ENCODE measurements around the gene LRP2.

LRP2 gene

GRCh38 chr2:169300636-169301530 is 61.5 kb downstream of the LRP2 start:
- Histone ChIP-seq H3K9ac (ENCODE audit: insufficient read length) (no peak overlapping the region), H3K4me3 (no peak overlapping the region), H3K27ac (no peak overlapping the region), H3K36me3 (ENCODE audit: insufficient read depth, low read length) (no peaks in the 10 kb centered on the region), H3K9me3 (ENCODE audit: low read depth, low read length) (no peaks in the 10 kb centered on the region)
- DNase-seq (ENCODE audit: low read depth, low spot score), result no peak
- no peak for TF ChIP-seq FOXP2 (optimal IDR thresholded peaks at IDR 0.05; ENCODE audit: control extremely low read depth, extremely low read length, insufficient read depth)
- no peak for TF ChIP-seq EZH2 (IDR thresholded peaks at IDR 0.05)
- no peak for TF ChIP-seq POLR2AphosphoS5 (IDR thresholded peaks at IDR 0.05; ENCODE audit: borderline replicate concordance, low read depth, low read length)

GRCh38 chr2:169298007-169298406 is 64.3 kb downstream of the LRP2 start:
- H3K36me3 ChIP-seq (ENCODE audit: insufficient read depth, low read length), result no peaks in the 10 kb centered on the region
- H3K9me3 ChIP-seq (ENCODE audit: low read depth, low read length), result no peaks in the 10 kb centered on the region
- no peak overlapping the region for H3K9ac ChIP-seq (ENCODE audit: insufficient read length)
- no peak for TF ChIP-seq POLR2AphosphoS5 (IDR thresholded peaks at IDR 0.05; ENCODE audit: borderline replicate concordance, low read depth, low read length)
- no peak overlapping the region for H3K4me3 ChIP-seq
- H3K27ac ChIP-seq, result no peak overlapping the region
- DNase-seq (ENCODE audit: low read depth, low spot score), result no peak

- Histone ChIP-seq H3K27ac (no peak overlapping the region), H3K36me3 (ENCODE audit: insufficient read depth, low read length) (no peaks in the 10 kb centered on the region), H3K9ac (ENCODE audit: insufficient read length) (no peak overlapping the region), H3K9me3 (ENCODE audit: low read depth, low read length) (no peaks in the 10 kb centered on the region), H3K4me3 (no peak overlapping the region)
- DNase-seq (ENCODE audit: low read depth, low spot score), result no peak
- TF ChIP-seq EZH2 (IDR thresholded peaks at IDR 0.05), result no peak
These were observed 68.2 kb downstream of the LRP2 start for GRCh38 chr2:169294001-169294675.

- Histone ChIP-seq H3K27ac (no peak overlapping the region), H3K9me3 (ENCODE audit: low read depth, low read length) (no peaks in the 10 kb centered on the region), H3K9ac (ENCODE audit: insufficient read length) (no peak overlapping the region), H3K4me3 (no peak overlapping the region), H3K36me3 (ENCODE audit: insufficient read depth, low read length) (no peaks in the 10 kb centered on the region)
- TF ChIP-seq EZH2 (IDR thresholded peaks at IDR 0.05) (no peak), POLR2AphosphoS5 (IDR thresholded peaks at IDR 0.05; ENCODE audit: borderline replicate concordance, low read depth, low read length) (no peak), FOXP2 (optimal IDR thresholded peaks at IDR 0.05; ENCODE audit: control extremely low read depth, extremely low read length, insufficient read depth) (no peak)
- no peak for DNase-seq (ENCODE audit: low read depth, low spot score)
These were observed 70.8 kb downstream of the LRP2 start for GRCh38 chr2:169291517-169291916.

GRCh38 chr2:169290433-169290832 is 71.9 kb downstream of the LRP2 start:
- TF ChIP-seq EZH2 (IDR thresholded peaks at IDR 0.05) (no peak), FOXP2 (optimal IDR thresholded peaks at IDR 0.05; ENCODE audit: control extremely low read depth, extremely low read length, insufficient read depth) (no peak), POLR2AphosphoS5 (IDR thresholded peaks at IDR 0.05; ENCODE audit: borderline replicate concordance, low read depth, low read length) (no peak)
- no peak for DNase-seq (ENCODE audit: low read depth, low spot score)
- H3K27ac ChIP-seq, result no peak overlapping the region
- H3K9ac ChIP-seq (ENCODE audit: insufficient read length), result no peak overlapping the region
- no peak overlapping the region for H3K4me3 ChIP-seq
- no peaks in the 10 kb centered on the region for H3K9me3 ChIP-seq (ENCODE audit: low read depth, low read length)
- H3K36me3 ChIP-seq (ENCODE audit: insufficient read depth, low read length), result no peaks in the 10 kb centered on the region

GRCh38 chr2:169287666-169288065 is 74.7 kb downstream of the LRP2 start:
- Histone ChIP-seq H3K27ac (no peak overlapping the region), H3K36me3 (ENCODE audit: insufficient read depth, low read length) (no peaks in the 10 kb centered on the region), H3K9ac (ENCODE audit: insufficient read length) (no peak overlapping the region), H3K9me3 (ENCODE audit: low read depth, low read length) (no peaks in the 10 kb centered on the region), H3K4me3 (no peak overlapping the region)
- no peak for DNase-seq (ENCODE audit: low read depth, low spot score)
- TF ChIP-seq POLR2AphosphoS5 (IDR thresholded peaks at IDR 0.05; ENCODE audit: borderline replicate concordance, low read depth, low read length) (no peak), EZH2 (IDR thresholded peaks at IDR 0.05) (no peak), FOXP2 (optimal IDR thresholded peaks at IDR 0.05; ENCODE audit: control extremely low read depth, extremely low read length, insufficient read depth) (no peak)

GRCh38 chr2:169286624-169287231 is 75.6 kb downstream of the LRP2 start:
- H3K36me3 ChIP-seq (ENCODE audit: insufficient read depth, low read length), result no peaks in the 10 kb centered on the region
- H3K9ac ChIP-seq (ENCODE audit: insufficient read length), result no peak overlapping the region
- no peak for DNase-seq (ENCODE audit: low read depth, low spot score)
- no peak for TF ChIP-seq POLR2AphosphoS5 (IDR thresholded peaks at IDR 0.05; ENCODE audit: borderline replicate concordance, low read depth, low read length)
- TF ChIP-seq EZH2 (IDR thresholded peaks at IDR 0.05), result no peak
- TF ChIP-seq FOXP2 (optimal IDR thresholded peaks at IDR 0.05; ENCODE audit: control extremely low read depth, extremely low read length, insufficient read depth), result no peak
- no peaks in the 10 kb centered on the region for H3K9me3 ChIP-seq (ENCODE audit: low read depth, low read length)
- no peak overlapping the region for H3K4me3 ChIP-seq
- H3K27ac ChIP-seq, result no peak overlapping the region

GRCh38 chr2:169285531-169286235 is 76.7 kb downstream of the LRP2 start:
- H3K9me3 ChIP-seq (ENCODE audit: low read depth, low read length), result no peaks in the 10 kb centered on the region
- TF ChIP-seq EZH2 (IDR thresholded peaks at IDR 0.05), result no peak
- TF ChIP-seq POLR2AphosphoS5 (IDR thresholded peaks at IDR 0.05; ENCODE audit: borderline replicate concordance, low read depth, low read length), result no peak
- TF ChIP-seq FOXP2 (optimal IDR thresholded peaks at IDR 0.05; ENCODE audit: control extremely low read depth, extremely low read length, insufficient read depth), result no peak
- no peak overlapping the region for H3K4me3 ChIP-seq
- H3K9ac ChIP-seq (ENCODE audit: insufficient read length), result no peak overlapping the region
- H3K27ac ChIP-seq, result no peak overlapping the region
- DNase-seq (ENCODE audit: low read depth, low spot score), result no peak
- no peaks in the 10 kb centered on the region for H3K36me3 ChIP-seq (ENCODE audit: insufficient read depth, low read length)

All from SK-N-MC (cell line).